Endothelial cell of umbilical vein (primary cell): Measurements from ENCODE around the gene CDK11B. TPM values are rescaled to one million over a fixed set of nuclear protein-coding genes. Genes with fewer than 3 reads are reported as not detected.
"Not testable (repeated sequence)": the region's sequence is repeated elsewhere in the genome, so short reads cannot be mapped to it uniquely, and the experiment has no call there.

Experiments
- BruUV-seq: library from RNA; stranded (reverse); fragments of 400-500 nt; replicated peaks from 2 replicates; lab custom pipeline; 2021; lab: Mats Ljungman, UMichigan
- CTCF ChIA-PET: fragments of 300-600, 350-600 bp; sonication (Branson Sonifier 250); formaldehyde crosslinking; loops from one replicate; lab custom pipeline; 2021; ENCODE audit warnings: antibody characterized with exemption, inconsistent platforms; lab: Charles Lee
- POLR2A ChIA-PET: fragments of 300-600, 350-600 bp; sonication (Branson Sonifier 250); formaldehyde crosslinking; loops from one replicate; lab custom pipeline; 2021; ENCODE audit warnings: antibody characterized with exemption, inconsistent platforms; lab: Charles Lee
- DNase-seq: peaks from one replicate; pipeline ENCODE4 v3.0.0-alpha.2; 2011; ENCODE audit warnings: low read depth, low spot score
- FAIRE-seq: peaks from 2 replicates; lab custom pipeline; 2011; peaks lifted over from hg19 to GRCh38; lab: Jason Lieb, UNC
- H2AFZ ChIP-seq: 2 replicates; pipeline ENCODE4 v1.6.0; 2012; ENCODE audit warnings: low read depth, low read length, control low read depth, inconsistent platforms
- H3K27ac ChIP-seq: 2 replicates; pipeline ENCODE4 v1.5.1; 2011; ENCODE audit warnings: low read depth, mild to moderate bottlenecking, control low read depth, low read length, moderate library complexity; ENCODE audit not compliant: insufficient read depth
- H3K27me3 ChIP-seq, 2 experiments: 2 replicates each; pipeline versions ENCODE4 v1.6.0 to v1.6.1; 2011; ENCODE audit warnings: low read length in 2 of 2, mixed read lengths in 1 of 2; ENCODE audit not compliant: control insufficient read depth in 2 of 2, insufficient read depth in 2 of 2
- H3K36me3 ChIP-seq, 2 experiments: 2 replicates in 1 of 2; 3 replicates in 1 of 2; pipeline ENCODE4 v1.5.1; 2011; ENCODE audit warnings: low read length in 2 of 2, mild to moderate bottlenecking in 1 of 2, moderate library complexity in 1 of 2; ENCODE audit not compliant: control insufficient read depth in 2 of 2, insufficient read depth in 2 of 2; ENCODE audit errors: extremely low read depth in 1 of 2
- H3K4me1 ChIP-seq: 3 replicates; pipeline ENCODE4 v1.5.1; 2011; ENCODE audit warnings: mild to moderate bottlenecking, low read length; ENCODE audit not compliant: control insufficient read depth, insufficient read depth; ENCODE audit errors: extremely low read depth
- H3K4me2 ChIP-seq: 2 replicates; pipeline ENCODE4 v1.6.1; 2011; ENCODE audit warnings: low read length, control low read depth, mixed read lengths; ENCODE audit not compliant: insufficient read depth
- H3K4me3 ChIP-seq, 3 experiments: fragments of 200-600 bp in 1 of 3; sonication (generic), shearing (Covaris generic) in 1 of 3; replicated peaks in 1 of 3; 2 replicates each; pipeline ENCODE4 v1.5.1; 2011 to 2016; ENCODE audit warnings: control low read depth in 3 of 3, low read length in 3 of 3, mild to moderate bottlenecking in 2 of 3, inconsistent platforms in 1 of 3, low read depth in 1 of 3, moderate library complexity in 1 of 3; ENCODE audit not compliant: insufficient read depth in 1 of 3
- H3K79me2 ChIP-seq: 2 replicates; pipeline ENCODE4 v1.6.0; 2012; ENCODE audit warnings: low read length, inconsistent platforms; ENCODE audit not compliant: control insufficient read depth, insufficient read depth
- H3K9ac ChIP-seq: replicated peaks from 2 replicates; pipeline ENCODE3; 2011; ENCODE audit warnings: low read length, control low read depth; ENCODE audit not compliant: insufficient read depth; ENCODE audit errors: extremely low read depth
- H3K9me1 ChIP-seq: replicated peaks from 3 replicates; pipeline ENCODE4 v1.6.0; 2011; ENCODE audit warnings: mild to moderate bottlenecking, low read length; ENCODE audit not compliant: control insufficient read depth, insufficient read depth; ENCODE audit errors: extremely low read depth
- H3K9me3 ChIP-seq: replicated peaks from 2 replicates; pipeline ENCODE4 v1.5.1; 2012; ENCODE audit warnings: low read length, inconsistent platforms; ENCODE audit not compliant: control insufficient read depth, insufficient read depth
- H4K20me1 ChIP-seq: replicated peaks from 2 replicates; pipeline ENCODE3; 2011; ENCODE audit warnings: mild to moderate bottlenecking, low read length; ENCODE audit not compliant: control insufficient read depth, insufficient read depth; ENCODE audit errors: extremely low read depth
- dilution Hi-C: fragments of 300-500 bp; cut with MboI; formaldehyde crosslinking; loops from one replicate; pipeline ENCODE4 v1.15.0; 2019; ENCODE audit warnings: low sequenced_read_pairs; ENCODE audit not compliant: extremely low pct_ligation_motif_present
- intact Hi-C: fragments of 100-400 bp; cut with micrococcal nuclease; formaldehyde crosslinking; loops from one replicate; pipeline ENCODE4 v1.10.0; 2022
- polyA plus RNA-seq, 4 experiments: library from polyadenylated mRNA; depleted of rRNA in 3 of 4; stranded (reverse) in 3 of 4; unstranded in 1 of 4; fragments of >200 nt; gene quantifications; 2 replicates each; pipeline versions ENCODE4 v1.2.1 to v1.2.3, GENCODE V29; 2011 to 2012; ENCODE audit warnings: missing spikeins in 1 of 4
- total RNA-seq: library from RNA; stranded (reverse); gene quantifications from 2 replicates; pipeline ENCODE4 v1.2.3, GENCODE V29; 2021

CDK11B gene
- total and polyA plus RNA-seq, 2 donors (not counting 3 experiments of a cell fraction or from before 2014, with no cell fraction given), result 16.4 to 32.0 TPM

DNA sequence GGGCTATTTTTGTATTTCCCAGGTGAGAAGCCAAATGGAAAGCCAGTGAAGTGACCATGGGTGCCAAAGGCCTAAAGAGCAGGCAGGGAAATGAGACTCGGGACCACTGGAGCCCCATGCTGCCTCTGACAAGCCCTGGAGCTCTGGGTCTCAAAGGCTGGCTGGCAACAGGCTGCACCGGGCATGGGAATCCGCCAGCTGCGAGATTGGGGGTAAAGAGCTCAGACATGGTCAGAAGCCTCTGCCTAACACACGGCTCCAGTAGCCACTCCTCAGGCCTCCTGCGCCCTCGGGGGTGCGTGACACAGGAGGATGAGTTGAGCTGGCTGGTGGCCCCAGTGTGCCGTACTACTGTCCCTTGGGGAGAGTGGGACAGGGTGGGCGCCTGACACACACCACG is 5.5 kb upstream of the CDK11B start:
- H3K27me3 ChIP-seq, H3K9me1 ChIP-seq, H2AFZ ChIP-seq, dilution Hi-C loops, H3K4me3 ChIP-seq, H3K4me1 ChIP-seq, DNase-seq, H3K27ac ChIP-seq, FAIRE-seq, H3K9me3 ChIP-seq, CTCF ChIA-PET, H4K20me1 ChIP-seq, POLR2A ChIA-PET, BruUV-seq, intact Hi-C loops, H3K4me2 ChIP-seq, H3K9ac ChIP-seq, H3K79me2 ChIP-seq: not testable (repeated sequence)
- peaks cover 0 to 20% of the 10 kb centered on the region in 2 experiments for H3K36me3 ChIP-seq

DNA sequence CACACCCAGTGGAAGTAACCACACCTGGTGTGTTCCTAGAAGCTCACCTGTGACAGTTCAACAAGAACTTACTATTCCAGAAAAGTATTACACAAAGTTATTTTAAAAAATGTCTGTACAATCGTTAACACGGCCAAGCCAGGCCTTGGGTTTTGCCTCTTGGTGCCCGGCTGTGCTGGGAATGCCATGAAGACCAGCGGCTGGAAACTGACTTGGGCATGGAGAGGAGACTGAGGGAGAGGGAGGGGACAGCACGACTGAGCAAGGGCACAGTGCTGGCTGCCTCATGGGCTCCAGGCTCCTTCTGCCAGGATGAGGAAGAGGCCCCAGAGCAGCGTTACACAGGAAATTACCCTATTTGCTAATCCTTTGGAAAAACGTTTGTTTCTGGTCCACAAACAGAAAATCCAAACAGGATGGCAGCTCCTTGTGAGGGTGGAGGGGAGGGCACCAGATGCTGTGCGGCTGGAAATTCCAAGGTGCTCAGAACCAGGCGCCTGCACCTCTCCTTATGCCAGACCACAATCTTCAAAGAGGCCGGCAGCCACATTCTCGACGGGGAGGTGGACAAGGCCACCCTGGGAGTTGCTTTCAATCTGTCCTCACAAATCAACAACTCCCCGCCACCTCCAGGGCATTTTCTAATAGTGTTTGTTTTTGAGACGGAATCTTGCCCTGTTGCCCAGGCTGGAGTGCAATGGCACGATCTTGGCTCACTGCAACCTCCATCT is 4.2 kb upstream of the CDK11B start:
- H3K4me1 ChIP-seq, H3K27ac ChIP-seq, H3K9ac ChIP-seq, H3K79me2 ChIP-seq, POLR2A ChIA-PET, dilution Hi-C loops, H2AFZ ChIP-seq, H3K9me3 ChIP-seq, H3K4me3 ChIP-seq, CTCF ChIA-PET, DNase-seq, H4K20me1 ChIP-seq, H3K4me2 ChIP-seq, H3K9me1 ChIP-seq, H3K27me3 ChIP-seq, BruUV-seq, intact Hi-C loops: not testable (repeated sequence)
- H3K36me3 ChIP-seq, result peaks cover 0 to 20% of the 10 kb centered on the region in 2 experiments
- peak; percentile 8 for FAIRE-seq

DNA sequence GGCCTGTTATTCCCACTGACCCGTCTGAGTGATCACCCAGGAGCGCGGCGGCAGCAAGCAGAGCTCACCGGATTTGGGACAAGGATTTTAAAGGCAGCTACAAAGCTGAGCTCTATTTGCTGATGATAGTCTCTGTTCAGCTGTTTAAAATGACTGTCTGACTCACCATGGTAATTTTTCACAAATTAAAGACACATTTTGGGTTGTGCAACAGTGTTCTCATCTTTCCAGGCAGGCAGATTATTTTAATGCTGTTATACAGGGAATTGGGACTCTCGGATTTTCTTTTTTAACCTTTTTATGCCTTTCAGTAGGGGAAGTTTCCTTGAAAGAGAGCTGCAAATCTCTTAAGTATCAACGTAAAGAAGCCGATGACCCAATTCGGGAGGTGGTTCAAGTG is 3.6 kb upstream of the CDK11B start:
- H2AFZ ChIP-seq, H3K9ac ChIP-seq, DNase-seq, H3K4me1 ChIP-seq, H3K27ac ChIP-seq, FAIRE-seq, intact Hi-C loops, POLR2A ChIA-PET, H3K4me3 ChIP-seq, CTCF ChIA-PET, H3K79me2 ChIP-seq, H3K4me2 ChIP-seq, H3K27me3 ChIP-seq, H3K9me1 ChIP-seq, BruUV-seq, dilution Hi-C loops, H3K9me3 ChIP-seq, H4K20me1 ChIP-seq: not testable (repeated sequence)
- peaks cover 0 to 17% of the 10 kb centered on the region in 2 experiments for H3K36me3 ChIP-seq

DNA sequence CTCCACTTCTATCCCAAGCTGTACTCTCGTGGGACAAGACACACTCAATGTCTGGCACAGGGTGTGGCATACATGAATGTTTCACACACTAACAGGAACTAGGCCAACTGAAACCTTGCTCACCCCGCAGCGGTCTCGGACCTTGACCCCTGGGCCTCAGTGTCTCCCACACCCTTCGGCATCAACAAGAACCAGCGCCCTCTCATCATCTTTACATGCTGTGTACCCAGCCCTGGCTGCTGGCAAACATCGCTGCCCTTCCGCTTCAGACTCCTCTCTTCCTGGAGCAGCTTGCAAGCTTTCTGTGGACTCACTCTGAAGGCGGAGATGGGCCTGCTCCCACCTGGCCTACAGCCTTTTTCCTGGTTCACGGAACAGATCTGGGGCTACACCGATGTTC is 10.5 kb downstream of the CDK11B start:
- intact Hi-C loops, CTCF ChIA-PET, H3K9me1 ChIP-seq, H3K4me1 ChIP-seq, H3K4me2 ChIP-seq, POLR2A ChIA-PET, H3K79me2 ChIP-seq, BruUV-seq, H3K9ac ChIP-seq, dilution Hi-C loops, H3K4me3 ChIP-seq, H2AFZ ChIP-seq, H4K20me1 ChIP-seq, H3K9me3 ChIP-seq, H3K27me3 ChIP-seq, FAIRE-seq, DNase-seq, H3K27ac ChIP-seq: not testable (repeated sequence)
- peaks cover 0 to 17% of the 10 kb centered on the region in 2 experiments for H3K36me3 ChIP-seq
